ENCODE results near the gene CBR3.

Gene CBR3

DNA sequence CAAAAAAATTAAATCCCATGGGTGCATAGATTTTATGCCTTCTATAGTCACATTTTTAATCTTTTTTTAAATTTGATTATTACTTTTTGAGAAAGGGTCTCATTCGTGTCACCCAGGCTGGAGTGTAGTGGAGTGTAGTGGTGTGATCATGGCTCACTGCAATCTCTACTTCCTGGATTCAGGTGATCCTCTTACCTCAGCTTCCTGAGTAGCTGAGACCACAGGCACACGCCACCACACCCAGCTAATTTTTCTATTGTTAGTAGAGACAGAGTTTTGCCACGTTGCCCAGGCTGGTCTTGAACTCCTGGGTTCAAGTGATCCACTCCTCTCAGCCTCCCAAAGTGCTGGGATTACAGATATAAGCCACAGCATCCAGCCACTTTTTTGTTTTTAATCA is 10.4 kb downstream of the CBR3 start:
- TF ChIP-seq CTCF (IDR thresholded peaks at IDR 0.05; ENCODE audit: borderline replicate concordance, insufficient read depth, low read depth, low read length): no peak
- no peak overlapping the region for H3K4me3 ChIP-seq (ENCODE audit: low read depth, low read length)

GRCh38 chr21:36147911-36148310 is 13.0 kb downstream of the CBR3 start:
- no peak overlapping the region for H3K4me3 ChIP-seq (ENCODE audit: low read depth, low read length)
- no peak for TF ChIP-seq CTCF (IDR thresholded peaks at IDR 0.05; ENCODE audit: borderline replicate concordance, insufficient read depth, low read depth, low read length)

- no peak for TF ChIP-seq CTCF (IDR thresholded peaks at IDR 0.05; ENCODE audit: borderline replicate concordance, insufficient read depth, low read depth, low read length)
Observed at GRCh38 chr21:36148886-36149285, 14.0 kb downstream of the CBR3 start.

DNA sequence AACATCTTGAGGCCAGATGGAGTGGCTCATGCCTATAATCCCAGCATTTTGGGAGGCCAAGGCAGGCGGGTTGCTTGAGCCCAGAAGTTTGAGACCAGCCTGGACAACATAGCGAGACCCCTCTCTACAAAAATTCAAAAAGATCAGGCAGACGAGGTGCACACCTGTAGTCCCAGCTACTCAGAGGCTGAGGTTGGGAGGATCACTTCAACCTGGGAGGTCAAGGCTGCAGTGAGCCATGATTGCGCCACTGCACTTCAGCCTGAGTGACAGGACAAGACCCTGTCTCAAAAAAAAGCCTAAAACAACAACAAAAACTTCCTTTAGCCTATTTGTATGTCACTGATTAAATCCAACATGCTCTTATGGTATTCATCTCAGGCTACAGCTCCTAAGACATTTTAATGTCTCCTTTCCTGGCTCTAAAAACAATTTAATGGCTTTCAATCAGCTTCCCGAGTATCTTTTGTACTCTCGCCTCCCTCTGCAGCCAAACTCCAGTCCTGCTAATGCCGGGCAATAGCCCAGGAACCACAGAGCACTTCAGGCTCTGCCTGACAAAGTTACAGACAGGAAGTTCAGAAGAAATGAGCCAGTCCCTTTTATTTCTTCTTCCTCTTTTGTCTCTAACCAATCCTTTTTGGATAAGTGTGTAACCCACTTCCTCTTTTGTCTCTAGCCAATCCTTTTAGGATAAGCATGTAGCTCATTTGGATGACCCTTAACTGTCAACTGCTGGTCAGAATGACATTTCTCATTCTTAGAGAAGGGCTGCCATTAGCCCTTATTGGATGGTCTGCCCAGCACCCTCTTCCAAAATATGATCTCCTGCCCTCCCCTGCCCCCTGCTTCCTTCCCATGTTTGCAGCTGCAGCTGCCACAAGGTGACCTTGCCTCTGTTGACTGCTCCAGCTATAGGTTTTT is 15.2 kb downstream of the CBR3 start:
- no peak for TF ChIP-seq CTCF (IDR thresholded peaks at IDR 0.05; ENCODE audit: borderline replicate concordance, insufficient read depth, low read depth, low read length)
- H3K4me3 ChIP-seq (ENCODE audit: low read depth, low read length): no peak overlapping the region

More at GRCh38 chr21:36148886-36149285, 14.0 kb downstream of the CBR3 start:
- H3K4me3 ChIP-seq (ENCODE audit: low read depth, low read length): no peak overlapping the region

DNA sequence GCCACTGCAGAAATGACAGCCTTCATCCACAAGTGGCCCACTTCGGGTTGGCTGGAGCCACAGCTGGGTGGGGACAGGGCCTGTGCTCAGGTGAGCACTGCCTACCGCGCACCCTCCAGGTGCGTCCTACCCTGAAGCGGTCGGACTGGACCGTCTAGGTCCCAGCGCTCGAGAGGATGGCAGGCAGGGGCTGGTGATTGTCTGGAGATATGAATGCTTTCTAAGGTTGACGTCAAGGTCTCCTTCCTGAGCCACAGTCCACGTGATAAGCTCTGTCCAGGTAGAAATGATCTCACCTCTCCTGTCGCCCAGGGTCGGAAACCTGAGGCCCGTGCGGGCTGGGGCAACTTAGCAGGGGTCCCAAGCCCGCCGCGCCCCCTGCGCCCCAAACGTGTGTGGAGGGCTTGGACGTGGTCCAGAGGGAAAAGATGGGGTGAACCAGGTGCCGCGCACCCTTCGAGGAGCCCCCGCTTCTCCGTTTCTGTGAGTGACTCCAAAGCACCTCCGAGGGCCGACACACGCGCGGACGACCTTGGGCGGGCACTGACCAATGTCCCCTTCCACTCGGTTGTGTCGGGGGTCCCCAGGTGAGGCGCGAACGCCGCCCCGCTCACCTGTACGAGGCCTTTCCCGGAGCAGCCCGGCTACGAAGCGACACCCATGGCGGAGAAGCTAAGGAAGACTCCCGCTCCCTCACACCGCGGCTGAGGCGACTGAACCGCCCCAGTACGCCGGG is 20.9 kb downstream of the CBR3 start:
- peak overlapping the region; percentile 60 for H3K4me3 ChIP-seq (ENCODE audit: low read depth, low read length)
- TF ChIP-seq CTCF (IDR thresholded peaks at IDR 0.05; ENCODE audit: borderline replicate concordance, insufficient read depth, low read depth, low read length): no peak

GRCh38 chr21:36156339-36156814 is 21.5 kb downstream of the CBR3 start:
- TF ChIP-seq CTCF (IDR thresholded peaks at IDR 0.05; ENCODE audit: borderline replicate concordance, insufficient read depth, low read depth, low read length): no peak
- peak overlapping the region; percentile 87 for H3K4me3 ChIP-seq (ENCODE audit: low read depth, low read length)

Data from GM12875 (cell line).